Cardiac fibroblast (primary cell): ENCODE results near the gene FHOD3.

ENCODE experiments used
- DNase-seq, 2 donors: peaks; one replicate each; pipeline versions ENCODE4 v3.0.0 to v3.0.0-alpha.2; 2010; ENCODE audit warnings: low read depth in 2 of 2
- H3K4me3 ChIP-seq, 2 donors: replicated peaks in 1 of 2; 1 replicate in 1 of 2; 2 replicates in 1 of 2; pipeline ENCODE4 v1.5.1; 2011; ENCODE audit warnings: low read depth in 2 of 2, low read length in 2 of 2, mild to moderate bottlenecking in 2 of 2, moderate library complexity in 1 of 2
- TF ChIP-seq, protein P1 (sequence below): IDR thresholded peaks from one replicate; pipeline ENCODE4 v1.5.1; 2011; ENCODE audit warnings: low read depth, mild to moderate bottlenecking, low read length, inconsistent platforms

The FHOD3 gene

DNA sequence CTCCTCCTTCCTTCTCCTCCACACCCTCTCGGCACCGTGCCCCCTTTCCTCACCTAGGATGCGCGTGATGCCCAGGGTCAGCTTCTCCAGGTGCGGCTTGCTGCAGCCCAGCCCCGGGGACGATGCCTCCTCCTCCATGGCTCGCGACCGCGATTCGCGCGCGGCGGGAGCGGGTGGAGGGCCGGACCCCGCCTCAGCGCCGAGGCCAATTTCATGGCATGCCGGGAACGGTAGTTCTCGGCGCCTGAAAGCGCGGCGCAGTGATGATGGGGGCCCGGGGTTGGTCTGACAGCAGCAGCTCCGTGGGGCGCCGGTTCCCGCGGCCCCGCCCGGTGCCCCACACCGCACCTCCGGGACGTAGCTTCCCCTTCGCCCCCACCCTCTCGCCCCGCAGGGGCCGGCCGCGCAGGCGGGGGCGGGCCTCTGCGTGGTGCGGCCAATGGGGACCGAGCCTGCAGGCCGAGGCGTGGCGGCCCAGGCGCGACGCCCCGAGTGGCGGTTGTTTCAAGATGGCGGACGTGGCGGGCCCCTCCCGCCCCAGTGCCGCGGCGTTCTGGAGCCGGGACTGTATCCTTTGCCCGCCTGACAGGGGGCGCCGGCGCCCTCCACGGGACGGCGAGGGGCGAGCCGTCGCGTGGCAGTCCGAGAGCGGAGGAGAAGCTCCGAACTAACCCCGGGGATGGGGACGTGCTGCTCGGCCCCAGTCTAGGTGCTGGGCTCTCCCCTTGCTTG lies 531.3 kb downstream of the FHOD3 start, which contains the start of the genes KIAA1328 and TPGS2:
TSS of gene KIAA1328 (plus strand) at position 498 of the 732 bp plus-strand sequence. CDS start at position 510, 12 bp downstream.
TSS of gene TPGS2 (minus strand) at position 373 of the 732 bp plus-strand sequence. CDS start at position 138, 235 bp downstream.
- DNase-seq, result peak; percentile 83 to 94
- TF ChIP-seq, protein P1, sequence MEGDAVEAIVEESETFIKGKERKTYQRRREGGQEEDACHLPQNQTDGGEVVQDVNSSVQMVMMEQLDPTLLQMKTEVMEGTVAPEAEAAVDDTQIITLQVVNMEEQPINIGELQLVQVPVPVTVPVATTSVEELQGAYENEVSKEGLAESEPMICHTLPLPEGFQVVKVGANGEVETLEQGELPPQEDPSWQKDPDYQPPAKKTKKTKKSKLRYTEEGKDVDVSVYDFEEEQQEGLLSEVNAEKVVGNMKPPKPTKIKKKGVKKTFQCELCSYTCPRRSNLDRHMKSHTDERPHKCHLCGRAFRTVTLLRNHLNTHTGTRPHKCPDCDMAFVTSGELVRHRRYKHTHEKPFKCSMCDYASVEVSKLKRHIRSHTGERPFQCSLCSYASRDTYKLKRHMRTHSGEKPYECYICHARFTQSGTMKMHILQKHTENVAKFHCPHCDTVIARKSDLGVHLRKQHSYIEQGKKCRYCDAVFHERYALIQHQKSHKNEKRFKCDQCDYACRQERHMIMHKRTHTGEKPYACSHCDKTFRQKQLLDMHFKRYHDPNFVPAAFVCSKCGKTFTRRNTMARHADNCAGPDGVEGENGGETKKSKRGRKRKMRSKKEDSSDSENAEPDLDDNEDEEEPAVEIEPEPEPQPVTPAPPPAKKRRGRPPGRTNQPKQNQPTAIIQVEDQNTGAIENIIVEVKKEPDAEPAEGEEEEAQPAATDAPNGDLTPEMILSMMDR, result peak; percentile 40
- H3K4me3 ChIP-seq, result peak within 1 kb of the TSS; percentile 95 to 100
